ENCODE data around the gene AK9. TPM values are rescaled to one million over a fixed set of nuclear protein-coding genes. Genes with fewer than 3 reads are reported as not detected.

AK9 gene
- total RNA-seq, 1 experiment from 2014 or later = 3.5 TPM

DNA sequence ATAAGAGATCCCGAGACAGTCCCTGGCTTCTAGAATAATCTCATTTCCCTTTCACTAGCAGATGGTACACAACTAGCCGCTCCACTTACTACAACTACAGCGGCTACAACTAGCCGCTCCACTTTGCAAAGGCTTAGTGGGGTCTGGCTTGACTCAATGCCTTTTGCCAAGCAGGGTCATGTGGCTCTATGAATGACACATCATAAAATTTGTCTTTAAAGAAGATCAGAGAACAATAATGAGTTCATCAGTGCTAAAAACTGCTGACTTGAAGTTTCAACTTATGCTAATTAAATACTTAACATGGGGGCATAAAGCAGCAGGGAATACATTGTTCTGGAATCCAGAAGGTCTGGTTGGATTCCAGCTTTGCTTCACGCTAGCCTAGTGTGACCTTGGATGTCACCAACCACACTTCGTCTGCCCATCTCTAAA lies 233.4 kb downstream of the AK9 start:
- H3K4me1 ChIP-seq (ENCODE audit: control insufficient read depth in 1 of 2, insufficient read depth in 2 of 2, low read length in 2 of 2) = peaks cover 4 to 43% of the 10 kb centered on the region in 2 experiments; a peak in 3 of 4 replicates
- no peak overlapping the region for H3K4me3 ChIP-seq (replicated peaks in 1 of 2; ENCODE audit: low read depth in 1 of 2, low read length in 2 of 2)
- H3K27ac ChIP-seq (ENCODE audit: low read depth, low read length) = no peak overlapping the region
- ATAC-seq (no peak), DNase-seq (ENCODE audit: low read depth, low spot score) (no peak)
- H3K9me2 ChIP-seq (ENCODE audit: insufficient read depth) = no peaks in the 10 kb centered on the region
- H3K79me2 ChIP-seq (ENCODE audit: insufficient read depth, low read length) = no peaks in the 10 kb centered on the region
- H3K4me2 ChIP-seq (ENCODE audit: low read length) = no peak overlapping the region
- H3K9me3 ChIP-seq (ENCODE audit: control insufficient read depth in 1 of 2, insufficient read depth in 1 of 2, low read depth in 1 of 2, low read length in 2 of 2) = no peaks in the 10 kb centered on the region
- POLR2A ChIA-PET = no interaction called here
- RAD21 ChIA-PET (ENCODE audit: low non-redundant PET in 1 of 2, low total read pairs in 2 of 2, uncharacterized antibody in 2 of 2, unreplicated experiment in 2 of 2) = no interaction called here
- no peak overlapping the region for H2AFZ ChIP-seq (ENCODE audit: low read depth, low read length, poor library complexity, severe bottlenecking)
- BruUV-seq (replicated peaks) = no TSS peak
- peaks cover 4 to 9% of the 10 kb centered on the region in 2 experiments; a peak in 3 of 4 replicates for H3K36me3 ChIP-seq (ENCODE audit: control insufficient read depth in 1 of 2, insufficient read depth in 2 of 2, low read length in 2 of 2)
- no peak overlapping the region for H3K9ac ChIP-seq (ENCODE audit: low read length)
- CTCF ChIA-PET = no interaction called here
- H3K27me3 ChIP-seq (ENCODE audit: insufficient read depth, low read length) = no peaks in the 10 kb centered on the region
- intact Hi-C loops (cut with micrococcal nuclease) = no loop called here
- TF ChIP-seq CBX3 (IDR thresholded peaks at IDR 0.05; ENCODE audit: low read depth) = no peak
- no peak for TF ChIP-seq CEBPB (IDR thresholded peaks at IDR 0.05; ENCODE audit: low read depth)
- TF ChIP-seq, protein P1, sequence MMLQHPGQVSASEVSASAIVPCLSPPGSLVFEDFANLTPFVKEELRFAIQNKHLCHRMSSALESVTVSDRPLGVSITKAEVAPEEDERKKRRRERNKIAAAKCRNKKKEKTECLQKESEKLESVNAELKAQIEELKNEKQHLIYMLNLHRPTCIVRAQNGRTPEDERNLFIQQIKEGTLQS (IDR thresholded peaks at IDR 0.05) = no peak
- TF ChIP-seq RAD21 (IDR thresholded peaks at IDR 0.05; ENCODE audit: low read depth) = no peak
- TF ChIP-seq, protein P2, sequence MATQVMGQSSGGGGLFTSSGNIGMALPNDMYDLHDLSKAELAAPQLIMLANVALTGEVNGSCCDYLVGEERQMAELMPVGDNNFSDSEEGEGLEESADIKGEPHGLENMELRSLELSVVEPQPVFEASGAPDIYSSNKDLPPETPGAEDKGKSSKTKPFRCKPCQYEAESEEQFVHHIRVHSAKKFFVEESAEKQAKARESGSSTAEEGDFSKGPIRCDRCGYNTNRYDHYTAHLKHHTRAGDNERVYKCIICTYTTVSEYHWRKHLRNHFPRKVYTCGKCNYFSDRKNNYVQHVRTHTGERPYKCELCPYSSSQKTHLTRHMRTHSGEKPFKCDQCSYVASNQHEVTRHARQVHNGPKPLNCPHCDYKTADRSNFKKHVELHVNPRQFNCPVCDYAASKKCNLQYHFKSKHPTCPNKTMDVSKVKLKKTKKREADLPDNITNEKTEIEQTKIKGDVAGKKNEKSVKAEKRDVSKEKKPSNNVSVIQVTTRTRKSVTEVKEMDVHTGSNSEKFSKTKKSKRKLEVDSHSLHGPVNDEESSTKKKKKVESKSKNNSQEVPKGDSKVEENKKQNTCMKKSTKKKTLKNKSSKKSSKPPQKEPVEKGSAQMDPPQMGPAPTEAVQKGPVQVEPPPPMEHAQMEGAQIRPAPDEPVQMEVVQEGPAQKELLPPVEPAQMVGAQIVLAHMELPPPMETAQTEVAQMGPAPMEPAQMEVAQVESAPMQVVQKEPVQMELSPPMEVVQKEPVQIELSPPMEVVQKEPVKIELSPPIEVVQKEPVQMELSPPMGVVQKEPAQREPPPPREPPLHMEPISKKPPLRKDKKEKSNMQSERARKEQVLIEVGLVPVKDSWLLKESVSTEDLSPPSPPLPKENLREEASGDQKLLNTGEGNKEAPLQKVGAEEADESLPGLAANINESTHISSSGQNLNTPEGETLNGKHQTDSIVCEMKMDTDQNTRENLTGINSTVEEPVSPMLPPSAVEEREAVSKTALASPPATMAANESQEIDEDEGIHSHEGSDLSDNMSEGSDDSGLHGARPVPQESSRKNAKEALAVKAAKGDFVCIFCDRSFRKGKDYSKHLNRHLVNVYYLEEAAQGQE (IDR thresholded peaks at IDR 0.05; ENCODE audit: low read depth) = no peak
- no peak for TF ChIP-seq EGR1 (IDR thresholded peaks at IDR 0.05; ENCODE audit: low read depth)
- no peak for TF ChIP-seq SRF (IDR thresholded peaks at IDR 0.05; ENCODE audit: low read depth)
- no peak for TF ChIP-seq ELF1 (IDR thresholded peaks at IDR 0.05; ENCODE audit: borderline replicate concordance, low read depth)
- no peak for TF ChIP-seq POLR2AphosphoS5 (IDR thresholded peaks at IDR 0.05; ENCODE audit: low read depth, low read length)
- H4K20me1 ChIP-seq (ENCODE audit: insufficient read depth) = no peaks in the 10 kb centered on the region
